Measurements from ENCODE around the gene TMCC2. TPM values are rescaled to one million over a fixed set of nuclear protein-coding genes. Genes with fewer than 3 reads are reported as not detected.

The TMCC2 gene
- total and polyA plus RNA-seq, 2 of the 4 experiments (the other 2 are of a cell fraction), result 2.0 to 4.2 TPM

- in situ Hi-C loops (cut with MboI; ENCODE audit: low sequenced_read_pairs), result no loop called here
- H3K4me2 ChIP-seq (ENCODE audit: low read depth, low read length), result no peak overlapping the region
Observed at GRCh38 chr1:205286335-205286950, 58.7 kb downstream of the TMCC2 start.

More at GRCh38 chr1:205286335-205286950, 58.7 kb downstream of the TMCC2 start:
- H3K27me3 ChIP-seq (ENCODE audit: control insufficient read depth, insufficient read depth, low read length), result no peaks in the 10 kb centered on the region
- peak overlapping the region; percentile 93 for H2BK5ac ChIP-seq (ENCODE audit: low read depth, low read length, poor library complexity, severe bottlenecking)
- intact Hi-C loops (cut with micrococcal nuclease) (no loop called here), dilution Hi-C loops (cut with HindIII; ENCODE audit: low sequenced_read_pairs, unreplicated experiment) (no loop called here)
- WGBS, 2 experiments (ENCODE audit: extremely low coverage in 2 of 2, insufficient read length in 1 of 2), result 100% methylated on average over 3 of the region's 9 CpGs; no CpG with 5 or more reads in 1 of the 2 experiments
- no peak for TF ChIP-seq MAFK (IDR thresholded peaks at IDR 0.05; ENCODE audit: low read depth, low read length)
- TF ChIP-seq, protein P1, sequence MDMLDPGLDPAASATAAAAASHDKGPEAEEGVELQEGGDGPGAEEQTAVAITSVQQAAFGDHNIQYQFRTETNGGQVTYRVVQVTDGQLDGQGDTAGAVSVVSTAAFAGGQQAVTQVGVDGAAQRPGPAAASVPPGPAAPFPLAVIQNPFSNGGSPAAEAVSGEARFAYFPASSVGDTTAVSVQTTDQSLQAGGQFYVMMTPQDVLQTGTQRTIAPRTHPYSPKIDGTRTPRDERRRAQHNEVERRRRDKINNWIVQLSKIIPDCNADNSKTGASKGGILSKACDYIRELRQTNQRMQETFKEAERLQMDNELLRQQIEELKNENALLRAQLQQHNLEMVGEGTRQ (IDR thresholded peaks at IDR 0.05; ENCODE audit: low read depth, low read length), result no peak
- no peak for TF ChIP-seq POLR2A (IDR thresholded peaks at IDR 0.05; ENCODE audit: low read depth, low read length)
- TF ChIP-seq NFE2L2 (IDR thresholded peaks at IDR 0.05; ENCODE audit: low read depth, low read length), result no peak
- no peak for TF ChIP-seq CEBPB (IDR thresholded peaks at IDR 0.05; ENCODE audit: low read depth, low read length)
- no peak for TF ChIP-seq FOS (IDR thresholded peaks at IDR 0.05; ENCODE audit: low read depth, low read length)
- no peak for TF ChIP-seq RFX5 (IDR thresholded peaks at IDR 0.05; ENCODE audit: low read depth, low read length)
- no peak for TF ChIP-seq BHLHE40 (IDR thresholded peaks at IDR 0.05; ENCODE audit: low read depth, low read length)
- TF ChIP-seq CHD1 (IDR thresholded peaks at IDR 0.05; ENCODE audit: low read depth, low read length), result no peak
- no peak for TF ChIP-seq MAZ (IDR thresholded peaks at IDR 0.05; ENCODE audit: borderline replicate concordance, low read depth, low read length)
- TF ChIP-seq ELK1 (IDR thresholded peaks at IDR 0.05; ENCODE audit: borderline replicate concordance, low read depth, low read length), result no peak
- TF ChIP-seq MXI1 (IDR thresholded peaks at IDR 0.05; ENCODE audit: borderline replicate concordance, low read depth, low read length), result no peak
- TF ChIP-seq RAD21 (IDR thresholded peaks at IDR 0.05; ENCODE audit: low read length), result no peak
- TF ChIP-seq RCOR1 (IDR thresholded peaks at IDR 0.05; ENCODE audit: insufficient replicate concordance, low read length), result no peak
- no peak for TF ChIP-seq CTCF (conservative IDR thresholded peaks at IDR 0.05; ENCODE audit: low read depth, low read length)
- peak overlapping the region; percentile 67 for H4K91ac ChIP-seq (ENCODE audit: insufficient read depth, low read depth, low read length)
- H3K23ac ChIP-seq (ENCODE audit: low read depth, low read length), result peak overlapping the region; percentile 93; the same call in 1 of the 2 replicates
- H3K79me1 ChIP-seq (ENCODE audit: low read depth in 1 of 2, low read length in 2 of 2), result peaks cover 0 to 35% of the 10 kb centered on the region in 2 experiments; a peak in 3 of 4 replicates
- CTCF ChIA-PET, result interaction anchor here (0.6 to 1.7 kb wide), 2 partner anchors 13 to 54 kb away, joined by 3 to 4 read pairs; no protein-coding TSS in a partner anchor
- H3K9me1 ChIP-seq (ENCODE audit: insufficient read depth, low read length), result peaks cover 42% of the 10 kb centered on the region
- ATAC-seq (ENCODE audit: low read depth) (no peak), DNase-seq (peak; percentile 36)
- POLR2A ChIA-PET (ENCODE audit: unreplicated experiment), result interaction anchor here (0.6 kb wide), 2 partner anchors 11 to 15 kb away, joined by 3 read pairs; no protein-coding TSS in a partner anchor
- peak overlapping the region; percentile 97 for H2AK5ac ChIP-seq (ENCODE audit: low read depth, low read length)
- no TSS peak for BruUV-seq (replicated peaks)
- H3K4ac ChIP-seq (ENCODE audit: low read depth, low read length), result peak overlapping the region; percentile 92
- H4K5ac ChIP-seq (ENCODE audit: low read depth, low read length), result peak overlapping the region; percentile 95
- peak overlapping the region; percentile 94 for H2BK120ac ChIP-seq (ENCODE audit: low read depth, low read length)
- H4K20me1 ChIP-seq (ENCODE audit: insufficient read depth, low read length), result no peaks in the 10 kb centered on the region
- no peak overlapping the region for H3K4me3 ChIP-seq (ENCODE audit: insufficient read depth, low read depth, low read length)
- peak overlapping the region; percentile 92 for H2BK20ac ChIP-seq (ENCODE audit: low read depth, low read length)
- no peaks in the 10 kb centered on the region for H3K9me3 ChIP-seq (ENCODE audit: control insufficient read depth, insufficient read depth, low read length)
- peak overlapping the region; percentile 26 for H3K18ac ChIP-seq (ENCODE audit: low read depth, low read length)
- peaks cover 38% of the 10 kb centered on the region for H3K4me1 ChIP-seq (ENCODE audit: control insufficient read depth, insufficient read depth, low read length)
- H2AK9ac ChIP-seq (replicated peaks; ENCODE audit: low read depth, low read length, poor library complexity), result peak overlapping the region; percentile 80
- peak overlapping the region; percentile 82 for H2AFZ ChIP-seq (replicated peaks; ENCODE audit: low read length, poor library complexity)
- H3K9ac ChIP-seq (ENCODE audit: low read depth, low read length), result no peak overlapping the region
- H3K36me3 ChIP-seq (ENCODE audit: control insufficient read depth, insufficient read depth, low read length), result no peaks in the 10 kb centered on the region
- H3K27ac ChIP-seq (ENCODE audit: insufficient read depth, low read length), result peak overlapping the region; percentile 34
- H3K56ac ChIP-seq (ENCODE audit: extremely low read depth, insufficient read depth, low read length), result peak overlapping the region; percentile 42; the same call in 1 of the 2 replicates
- peak overlapping the region; percentile 28 to 86 for H4K8ac ChIP-seq (ENCODE audit: low read depth in 2 of 2, low read length in 2 of 2)
- H2BK15ac ChIP-seq (ENCODE audit: low read depth, low read length), result peak overlapping the region; percentile 69
- H3K14ac ChIP-seq (replicated peaks; ENCODE audit: low read depth, low read length), result peak overlapping the region; percentile 91
